HCT116 (cell line): ENCODE measurements around the gene POGK. TPM values are rescaled to one million over a fixed set of nuclear protein-coding genes. Genes with fewer than 3 reads are reported as not detected.

Experiments used
- ATAC-seq: fragments of 200-7000 bp; cut with Tn5 transposase; 2 replicates; pipeline ENCODE4 v1.9.1; 2020; ENCODE audit warnings: mild to moderate bottlenecking, moderate library complexity
- BruUV-seq: library from RNA; stranded (reverse); fragments of 400-500 nt; replicated peaks from 2 replicates; lab custom pipeline; 2021; lab: Mats Ljungman, UMichigan
- CTCF ChIA-PET: fragments of 300-600 bp; sonication (Branson Sonifier 250); formaldehyde crosslinking; loops from one replicate; lab custom pipeline; 2021; ENCODE audit warnings: antibody characterized with exemption; lab: Charles Lee
- POLR2A ChIA-PET: fragments of 300-600, 350-600 bp; sonication (Branson Sonifier 250); formaldehyde crosslinking; loops from one replicate; lab custom pipeline; 2021; ENCODE audit warnings: antibody characterized with exemption; lab: Charles Lee
- RAD21 ChIA-PET, 2 experiments: fragments of 300-600 bp; sonication (Branson Sonifier 250); formaldehyde crosslinking; loops; one replicate each; lab custom pipeline; 2023; ENCODE audit warnings: low total read pairs in 2 of 2; ENCODE audit not compliant: uncharacterized antibody in 2 of 2, unreplicated experiment in 2 of 2, low non-redundant PET in 1 of 2; lab: Charles Lee
- DNase-seq: peaks from one replicate; pipeline ENCODE4 v3.0.0-alpha.2; 2010; ENCODE audit warnings: low read depth, low spot score
- H2AFZ ChIP-seq: fragments of 200-600 bp; shearing (Covaris generic), sonication (generic); 2 replicates; pipeline ENCODE4 v1.6.1; 2017; ENCODE audit warnings: low read depth, mixed run types, mixed read lengths, antibody characterized with exemption, low read length; ENCODE audit not compliant: poor library complexity, severe bottlenecking
- H3K27ac ChIP-seq: 2 replicates; pipeline ENCODE4 v1.5.1; 2012; ENCODE audit warnings: low read depth, low read length
- H3K27me3 ChIP-seq: fragments of 200-600 bp; sonication (generic); 2 replicates; pipeline ENCODE4 v1.6.1; 2016; ENCODE audit warnings: mixed run types, low read length, mixed read lengths; ENCODE audit not compliant: insufficient read depth
- H3K36me3 ChIP-seq, 2 experiments: fragments of 200-500 bp in 1 of 2; fragments of 200-600 bp in 1 of 2; sonication (Bioruptor generic) in 1 of 2; sonication (generic) in 1 of 2; 2 replicates each; pipeline versions ENCODE4 v1.5.1 to v1.6.1; 2014 to 2016; ENCODE audit warnings: low read length in 2 of 2, inconsistent platforms in 1 of 2, mixed read lengths in 1 of 2, mixed run types in 1 of 2; ENCODE audit not compliant: insufficient read depth in 2 of 2, control insufficient read depth in 1 of 2
- H3K4me1 ChIP-seq, 2 experiments: fragments of 200-600 bp in 1 of 2; sonication (generic) in 1 of 2; 2 replicates each; pipeline versions ENCODE4 v1.5.1 to v1.6.1; 2012 to 2017; ENCODE audit warnings: low read length in 2 of 2, inconsistent platforms in 1 of 2, mild to moderate bottlenecking in 1 of 2, mixed read lengths in 1 of 2, mixed run types in 1 of 2, moderate library complexity in 1 of 2; ENCODE audit not compliant: insufficient read depth in 2 of 2, control insufficient read depth in 1 of 2
- H3K4me2 ChIP-seq: fragments of 200-600 bp; sonication (generic); 2 replicates; pipeline ENCODE4 v1.6.1; 2017; ENCODE audit warnings: mixed run types, low read length, mixed read lengths
- H3K4me3 ChIP-seq, 2 experiments: fragments of 200-600 bp in 1 of 2; sonication (generic) in 1 of 2; replicated peaks in 1 of 2; 2 replicates each; pipeline ENCODE4 v1.5.1; 2011 to 2016; ENCODE audit warnings: low read length in 2 of 2, control low read depth in 1 of 2, low read depth in 1 of 2, mild to moderate bottlenecking in 1 of 2, mixed read lengths in 1 of 2, mixed run types in 1 of 2
- H3K79me2 ChIP-seq: fragments of 200-600 bp; sonication (generic); 2 replicates; pipeline ENCODE4 v1.6.1; 2017; ENCODE audit warnings: mild to moderate bottlenecking, mixed run types, low read length, moderate library complexity, mixed read lengths; ENCODE audit not compliant: insufficient read depth
- H3K9ac ChIP-seq: fragments of 200-600 bp; sonication (generic); 2 replicates; pipeline ENCODE4 v1.6.1; 2016; ENCODE audit warnings: low read length, mixed read lengths
- H3K9me2 ChIP-seq: fragments of 200-600 bp; sonication (generic), shearing (Covaris generic); 2 replicates; pipeline ENCODE4 v1.6.1; 2017; ENCODE audit warnings: mixed run types, mild to moderate bottlenecking, moderate library complexity; ENCODE audit not compliant: insufficient read depth
- H3K9me3 ChIP-seq, 2 experiments: fragments of 200-500 bp in 1 of 2; fragments of 200-600 bp in 1 of 2; sonication (Bioruptor generic) in 1 of 2; sonication (generic) in 1 of 2; 2 replicates each; pipeline ENCODE4 v1.6.1; 2014 to 2017; ENCODE audit warnings: low read length in 2 of 2, mixed read lengths in 2 of 2, inconsistent platforms in 1 of 2, low read depth in 1 of 2, mild to moderate bottlenecking in 1 of 2, mixed run types in 1 of 2, moderate library complexity in 1 of 2; ENCODE audit not compliant: control insufficient read depth in 1 of 2, insufficient read depth in 1 of 2
- H4K20me1 ChIP-seq: fragments of 200-600 bp; sonication (generic), shearing (Covaris generic); 2 replicates; pipeline ENCODE4 v1.6.1; 2017; ENCODE audit warnings: mixed run types, mild to moderate bottlenecking, moderate library complexity; ENCODE audit not compliant: insufficient read depth
- ATF3 ChIP-seq: IDR thresholded peaks from 2 replicates; pipeline ENCODE4 v1.6.1; 2012
- CBX3 ChIP-seq: IDR thresholded peaks from 2 replicates; pipeline ENCODE4 v1.6.1; 2012; ENCODE audit warnings: low read depth
- CEBPB ChIP-seq: IDR thresholded peaks from 2 replicates; pipeline ENCODE4 v1.6.1; 2012; ENCODE audit warnings: low read depth
- CTCF ChIP-seq, 3 experiments: fragments of 200-600 bp in 1 of 3; sonication (generic) in 1 of 3; IDR thresholded peaks in 2 of 3; conservative IDR thresholded peaks in 1 of 3; 2 replicates each; pipeline ENCODE4 v1.5.1; 2012 to 2017; ENCODE audit warnings: low read depth in 2 of 3, low read length in 2 of 3, antibody characterized with exemption in 1 of 3, borderline replicate concordance in 1 of 3, control low read depth in 1 of 3, mild to moderate bottlenecking in 1 of 3, mixed read lengths in 1 of 3, mixed run types in 1 of 3, moderate library complexity in 1 of 3; ENCODE audit not compliant: insufficient read depth in 1 of 3
- EGR1 ChIP-seq: IDR thresholded peaks from 2 replicates; pipeline ENCODE4 v1.6.1; 2012; ENCODE audit warnings: low read depth
- ELF1 ChIP-seq: IDR thresholded peaks from 2 replicates; pipeline ENCODE4 v1.6.1; 2012; ENCODE audit warnings: low read depth, borderline replicate concordance
- EZH2 ChIP-seq: fragments of 200-600 bp; sonication (generic); IDR thresholded peaks from 2 replicates; pipeline ENCODE4 v1.6.1; 2017; ENCODE audit warnings: antibody characterized with exemption, mixed run types
- EZH2phosphoT487 ChIP-seq: fragments of 200-600 bp; IDR thresholded peaks from 2 replicates; pipeline ENCODE4 v1.6.1; 2018; ENCODE audit warnings: antibody characterized with exemption, borderline replicate concordance
- POLR2AphosphoS5 ChIP-seq: IDR thresholded peaks from 2 replicates; pipeline ENCODE4 v1.6.1; 2011; ENCODE audit warnings: mild to moderate bottlenecking, low read depth, low read length, moderate library complexity
- SIN3A ChIP-seq: IDR thresholded peaks from 2 replicates; pipeline ENCODE4 v1.6.1; 2012; ENCODE audit warnings: low read depth
- SP1 ChIP-seq: IDR thresholded peaks from 2 replicates; pipeline ENCODE4 v1.6.1; 2012; ENCODE audit warnings: low read depth
- TCF7L2 ChIP-seq: IDR thresholded peaks from 2 replicates; pipeline ENCODE4 v1.7.0; 2011; ENCODE audit warnings: borderline replicate concordance, inconsistent platforms; ENCODE audit not compliant: insufficient read depth, insufficient read length; ENCODE audit errors: extremely low read depth
- ZFX ChIP-seq: fragments of 450-650 bp; IDR thresholded peaks from 2 replicates; pipeline ENCODE4 v1.6.1; 2017
- intact Hi-C: fragments of 100-400 bp; cut with micrococcal nuclease; formaldehyde crosslinking; loops from 2 replicates; pipeline ENCODE4 v1.10.0; 2022
- total RNA-seq: library from RNA; stranded (reverse); gene quantifications from one replicate; pipeline ENCODE4 v1.2.1, GENCODE V29; 2021; ENCODE audit not compliant: unreplicated experiment
- TF ChIP-seq, protein P1 (sequence below): IDR thresholded peaks from 2 replicates; pipeline ENCODE4 v1.6.1; 2012

Gene POGK
- total RNA-seq, 1 experiment from 2014 or later, result 35.6 TPM

- POLR2A ChIA-PET, result no interaction called here
Observed at GRCh38 chr1:166870584-166870983, 31.3 kb downstream of the POGK start.

More at GRCh38 chr1:166870584-166870983, 31.3 kb downstream of the POGK start:
- ChIA-PET CTCF (no interaction called here), RAD21 (no interaction called here)
- no peaks in the 10 kb centered on the region for H3K27me3 ChIP-seq
- peaks cover 9 to 18% of the 10 kb centered on the region in 2 experiments; a peak in 3 of 4 replicates for H3K36me3 ChIP-seq
- H3K4me1 ChIP-seq, result peaks cover 10 to 11% of the 10 kb centered on the region in 2 experiments; a peak in 3 of 4 replicates
- 0 out of 2 replicates have a peak, but pooled peaks cover 6% of the 10 kb centered on the region for H4K20me1 ChIP-seq
- ATAC-seq (no peak), DNase-seq (no peak)
- H3K79me2 ChIP-seq, result peaks cover 92% of the 10 kb centered on the region
- TF ChIP-seq EZH2phosphoT487 (no peak), ATF3 (no peak), SIN3A (no peak), CEBPB (no peak), CTCF (IDR thresholded peaks at IDR 0.05 in 2 of 3, conservative IDR thresholded peaks at IDR 0.05 in 1 of 3; ENCODE audit: borderline replicate concordance in 1 of 3, insufficient read depth in 1 of 3, low read depth in 2 of 3, low read length in 2 of 3) (no peak), EGR1 (no peak), CBX3 (no peak), ZFX (no peak), ELF1 (no peak), POLR2AphosphoS5 (no peak), EZH2 (no peak), TCF7L2 (no peak), SP1 (no peak)
- TF ChIP-seq, protein P1, sequence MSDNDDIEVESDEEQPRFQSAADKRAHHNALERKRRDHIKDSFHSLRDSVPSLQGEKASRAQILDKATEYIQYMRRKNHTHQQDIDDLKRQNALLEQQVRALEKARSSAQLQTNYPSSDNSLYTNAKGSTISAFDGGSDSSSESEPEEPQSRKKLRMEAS, result no peak
- no peak overlapping the region for H3K27ac ChIP-seq
- H3K4me3 ChIP-seq, result no peak overlapping the region
- no peak overlapping the region for H3K4me2 ChIP-seq
- BruUV-seq, result no TSS peak
- H3K9me3 ChIP-seq, result no peaks in the 10 kb centered on the region
- H3K9me2 ChIP-seq, result no peaks in the 10 kb centered on the region
- no peak overlapping the region for H2AFZ ChIP-seq
- intact Hi-C loops, result no loop called here
- no peak overlapping the region for H3K9ac ChIP-seq
